Subcutaneous adipose tissue (tissue), 4 donors: ENCODE data around the gene ZNF593. TPM values are rescaled to one million over a fixed set of nuclear protein-coding genes. Genes with fewer than 3 reads are reported as not detected.

Source experiments
- total RNA-seq, 4 donors: library from RNA; depleted of rRNA; stranded (reverse); fragments of >200 nt; gene quantifications; one replicate each; pipeline ENCODE4 v1.1.0, GENCODE V29; 2016
- TF ChIP-seq, protein P1 (sequence below): fragments of 450-650 bp; IDR thresholded peaks from one replicate; pipeline ENCODE4 v1.5.1; 2016; ENCODE audit warnings: low read depth, mild to moderate bottlenecking, control low read depth, antibody characterized with exemption, moderate library complexity

The ZNF593 gene
- total RNA-seq, 4 donors from 2014 or later, result 17.7 to 32.0 (median 26.9) TPM

DNA sequence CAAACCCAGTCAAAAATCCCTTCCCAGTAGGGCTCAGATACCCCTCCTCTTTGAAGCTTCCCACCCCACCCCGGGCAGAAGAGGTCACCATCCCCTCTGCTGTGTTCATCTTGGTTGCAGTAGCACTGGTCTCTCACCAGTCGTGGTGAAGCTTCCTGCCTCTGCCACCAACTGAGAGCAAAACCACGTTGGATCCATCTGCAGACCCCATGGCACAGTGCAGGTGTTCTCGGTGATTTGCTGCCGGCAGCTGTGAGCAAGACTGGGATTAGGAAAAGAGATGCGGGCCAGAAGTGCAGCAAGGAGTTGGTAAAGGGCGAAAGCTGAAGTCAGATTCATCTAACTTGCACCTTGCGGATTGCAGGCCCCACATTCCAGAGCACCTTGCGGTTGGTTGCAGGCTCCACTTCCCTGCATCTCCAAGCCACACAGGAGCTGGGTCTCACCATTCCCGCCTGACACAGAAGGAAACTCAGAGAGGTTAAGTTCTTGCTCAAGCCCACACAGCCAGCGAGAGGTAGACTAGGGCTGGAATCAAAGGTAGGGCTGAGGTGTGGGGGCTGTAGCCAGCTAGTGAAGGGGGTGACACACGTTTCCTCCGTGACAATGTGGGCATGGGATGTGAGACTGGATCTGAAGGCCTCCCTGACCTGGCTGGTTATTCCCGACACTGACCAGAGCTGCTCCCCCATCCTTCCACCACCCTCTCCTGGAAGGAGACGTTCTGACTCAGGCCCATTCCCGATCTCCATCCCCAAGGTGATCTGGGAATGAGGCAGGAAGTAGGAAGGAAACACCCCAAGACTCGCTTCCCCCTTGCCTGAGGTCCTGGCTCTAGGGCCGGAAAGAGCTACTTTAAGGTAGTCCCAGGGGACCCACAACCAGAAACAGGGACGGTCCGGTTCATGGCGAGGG is 14.1 kb upstream of the ZNF593 start:
- TF ChIP-seq, protein P1, sequence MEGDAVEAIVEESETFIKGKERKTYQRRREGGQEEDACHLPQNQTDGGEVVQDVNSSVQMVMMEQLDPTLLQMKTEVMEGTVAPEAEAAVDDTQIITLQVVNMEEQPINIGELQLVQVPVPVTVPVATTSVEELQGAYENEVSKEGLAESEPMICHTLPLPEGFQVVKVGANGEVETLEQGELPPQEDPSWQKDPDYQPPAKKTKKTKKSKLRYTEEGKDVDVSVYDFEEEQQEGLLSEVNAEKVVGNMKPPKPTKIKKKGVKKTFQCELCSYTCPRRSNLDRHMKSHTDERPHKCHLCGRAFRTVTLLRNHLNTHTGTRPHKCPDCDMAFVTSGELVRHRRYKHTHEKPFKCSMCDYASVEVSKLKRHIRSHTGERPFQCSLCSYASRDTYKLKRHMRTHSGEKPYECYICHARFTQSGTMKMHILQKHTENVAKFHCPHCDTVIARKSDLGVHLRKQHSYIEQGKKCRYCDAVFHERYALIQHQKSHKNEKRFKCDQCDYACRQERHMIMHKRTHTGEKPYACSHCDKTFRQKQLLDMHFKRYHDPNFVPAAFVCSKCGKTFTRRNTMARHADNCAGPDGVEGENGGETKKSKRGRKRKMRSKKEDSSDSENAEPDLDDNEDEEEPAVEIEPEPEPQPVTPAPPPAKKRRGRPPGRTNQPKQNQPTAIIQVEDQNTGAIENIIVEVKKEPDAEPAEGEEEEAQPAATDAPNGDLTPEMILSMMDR, result no peak

DNA sequence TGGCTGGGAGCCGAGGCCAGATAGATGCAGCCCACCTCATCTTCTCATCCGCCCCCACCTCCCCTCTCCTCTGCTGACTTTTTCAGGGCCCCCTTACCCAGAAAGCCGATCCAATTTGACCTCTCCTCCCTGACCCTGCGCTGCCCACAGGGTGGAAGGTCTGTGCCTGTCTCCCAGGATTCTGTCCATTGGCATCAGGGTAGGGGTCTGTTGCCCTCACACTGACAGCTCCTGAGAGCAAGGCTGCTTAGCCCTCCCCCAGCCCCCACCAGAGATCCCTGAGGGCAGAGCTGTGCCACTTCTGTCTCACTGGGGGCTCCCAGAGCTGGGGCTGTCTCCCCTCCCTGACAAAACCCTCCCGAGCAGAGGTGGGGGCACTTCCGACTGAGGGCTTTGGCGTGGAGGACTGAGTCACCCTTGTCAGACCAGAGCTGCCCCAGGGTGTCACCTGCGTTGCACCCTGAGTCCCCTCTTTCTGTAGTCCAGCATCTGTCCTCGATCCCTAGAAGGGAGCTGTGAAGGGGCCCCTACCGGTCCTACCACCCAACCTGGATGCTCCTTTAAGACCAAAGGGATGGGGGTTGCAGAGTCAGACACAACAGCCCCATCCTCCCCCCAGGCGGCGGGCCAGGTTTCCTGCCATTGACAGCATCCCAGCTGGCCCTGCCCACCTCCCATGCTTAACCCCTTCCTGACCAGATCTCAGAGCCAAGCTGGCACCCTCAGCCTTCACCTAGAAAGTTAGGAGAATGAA is 13.2 kb upstream of the ZNF593 start:
- TF ChIP-seq, protein P1, result no peak

DNA sequence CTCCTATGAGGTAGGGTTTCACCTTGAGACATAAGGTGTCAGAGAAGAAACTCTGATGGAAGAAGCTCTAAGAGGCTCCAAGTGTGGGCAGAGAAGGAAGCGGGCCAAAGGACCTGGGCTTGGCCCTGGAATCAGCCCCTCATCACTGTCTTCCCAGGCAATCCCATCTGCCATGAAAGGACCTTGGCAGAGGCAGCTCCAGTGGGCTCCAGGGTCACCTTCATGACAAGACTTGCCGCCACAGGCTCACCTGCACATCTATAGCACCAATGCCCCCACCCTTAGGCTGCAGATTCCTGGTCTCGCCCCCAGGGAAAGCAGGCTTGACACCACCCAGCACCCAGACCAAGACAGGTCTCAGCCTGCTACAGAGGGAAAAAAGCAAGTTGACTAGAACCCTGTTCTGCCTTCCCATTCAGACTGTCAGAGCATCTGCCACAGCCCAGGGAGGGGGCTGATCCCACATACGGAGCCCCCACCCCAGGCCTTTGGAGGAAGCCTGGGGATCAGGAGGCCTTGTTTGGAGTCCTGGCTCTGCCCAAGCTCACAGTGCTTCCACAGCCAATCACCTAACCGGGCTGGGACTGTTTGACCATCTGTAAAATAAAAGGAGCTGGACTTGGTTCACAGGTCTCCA is 11.3 kb upstream of the ZNF593 start:
- TF ChIP-seq, protein P1, result no peak

DNA sequence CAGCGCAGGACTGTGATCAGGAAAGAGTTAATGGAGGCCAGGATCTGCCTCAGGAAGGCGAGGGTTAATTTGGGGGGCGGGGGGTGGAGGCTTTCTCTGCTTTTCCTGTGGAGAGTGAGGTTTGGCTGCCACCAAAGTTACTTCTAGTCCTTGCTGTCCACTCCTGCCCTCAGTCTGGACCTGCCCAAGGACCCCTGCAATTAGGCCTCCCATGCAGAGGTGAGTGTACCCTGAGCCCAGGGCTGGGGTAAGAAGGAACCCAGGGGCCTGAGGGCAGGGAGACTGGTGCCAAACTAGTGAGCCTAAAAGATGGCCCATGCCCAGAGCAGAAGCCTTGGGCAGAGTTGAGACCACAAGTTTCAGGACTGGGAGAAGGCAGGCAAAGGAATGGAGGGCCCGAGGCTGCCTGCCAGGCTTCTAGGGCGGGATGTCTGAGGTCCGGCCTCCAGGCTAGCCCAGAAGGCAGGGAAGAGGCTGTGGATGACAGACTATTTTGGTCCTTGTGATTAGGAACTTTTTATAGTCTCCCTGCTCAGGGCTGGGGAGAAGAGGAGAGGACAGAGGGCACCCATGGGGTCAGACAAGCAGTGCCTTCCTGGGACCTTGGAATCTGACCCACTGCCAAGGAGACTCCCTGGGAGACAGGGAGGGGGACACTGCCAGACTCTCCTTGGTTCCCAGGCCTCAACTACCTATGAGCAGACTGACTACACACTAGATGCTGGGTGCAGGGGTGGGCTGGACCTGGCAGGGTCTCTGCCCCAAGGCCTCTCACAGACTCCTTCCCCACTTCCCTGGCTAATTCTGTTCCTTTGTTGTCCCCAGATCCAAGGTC is 10.6 kb upstream of the ZNF593 start, which contains the start of gene FAM110D:
Gene FAM110D (plus strand): TSS at position 172 of the 835 bp plus-strand sequence. CDS start 2,213 bp downstream, outside the sequence.
- TF ChIP-seq, protein P1, result no peak

DNA sequence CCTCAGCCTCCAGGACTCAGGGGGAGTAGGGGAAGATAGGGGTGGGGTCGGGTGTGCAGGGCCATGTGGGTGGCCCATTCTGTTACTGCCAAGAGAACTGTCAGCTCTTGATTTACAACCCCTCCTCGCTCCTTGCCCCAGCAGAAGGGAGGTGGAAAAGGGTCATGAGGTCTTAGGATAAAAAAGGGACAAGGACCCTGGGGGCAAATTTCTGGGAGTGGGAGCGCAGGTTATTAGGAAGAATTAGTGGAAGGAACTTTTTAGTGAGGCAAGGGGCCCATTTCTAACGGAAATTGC is 10.0 kb upstream of the ZNF593 start:
- TF ChIP-seq, protein P1, result no peak

DNA sequence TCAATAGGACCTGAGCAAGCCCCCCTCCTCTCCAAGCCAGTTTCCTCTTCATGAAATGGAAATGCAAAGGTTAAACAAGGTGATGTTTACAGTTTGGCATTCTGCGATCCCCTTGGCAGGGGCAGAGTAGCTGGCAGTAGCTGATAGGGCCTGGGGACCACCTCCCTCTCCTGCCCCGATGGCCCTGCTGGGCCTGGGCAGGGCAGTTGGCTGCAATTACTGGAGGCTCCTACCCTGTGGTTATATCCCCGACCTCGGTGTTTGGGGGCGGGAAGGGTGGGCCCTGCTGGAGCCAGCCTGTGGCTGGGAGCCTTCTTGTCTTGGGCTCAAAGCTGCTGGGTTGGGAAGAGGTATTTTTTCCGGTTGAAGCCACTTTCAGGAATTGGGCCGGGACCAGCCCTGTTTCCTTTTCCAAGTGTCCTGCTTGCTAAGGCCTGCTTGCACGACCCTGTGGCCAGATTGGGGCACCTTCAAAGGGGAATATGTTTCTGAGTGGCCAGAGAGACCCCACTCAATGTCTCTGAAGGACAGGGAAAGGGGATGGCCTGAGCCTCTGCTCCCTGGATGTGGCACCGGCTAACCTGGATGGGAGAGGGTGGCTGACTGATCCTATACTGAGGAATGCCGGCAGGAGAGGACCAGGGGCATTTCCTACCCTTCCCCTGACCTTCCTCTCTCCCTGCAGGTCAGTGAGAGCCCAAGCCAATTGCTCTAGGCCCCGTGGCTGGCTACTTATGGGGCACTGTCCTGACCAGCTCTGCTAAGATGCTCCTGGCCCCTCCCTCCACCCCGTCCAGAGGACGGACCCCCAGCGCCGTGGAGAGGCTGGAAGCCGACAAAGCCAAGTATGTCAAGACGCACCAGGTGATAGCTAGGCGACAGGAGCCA is 8.9 kb upstream of the ZNF593 start:
- TF ChIP-seq, protein P1, result no peak
